H1 (cell line): ENCODE results near the gene COL8A2. TPM values are rescaled to one million over a fixed set of nuclear protein-coding genes. Genes with fewer than 3 reads are reported as not detected.

Source experiments
- CTCF ChIA-PET: fragments of 300-600 bp; sonication (Branson Sonifier 250); formaldehyde crosslinking; loops from one replicate; lab custom pipeline; 2021; ENCODE audit not compliant: partially characterized antibody; lab: Charles Lee
- POLR2A ChIA-PET: fragments of 300-600 bp; sonication (Branson Sonifier 250); formaldehyde crosslinking; loops from one replicate; lab custom pipeline; 2021; ENCODE audit warnings: inconsistent platforms; ENCODE audit not compliant: partially characterized antibody; lab: Charles Lee
- DNase-seq, 2 experiments: peaks; one replicate each; pipeline versions ENCODE4 v3.0.0 to v3.0.0-alpha.2; 2010 to 2022; ENCODE audit warnings: low spot score in 2 of 2, low read depth in 1 of 2, mixed read lengths in 1 of 2
- FAIRE-seq: peaks from 2 replicates; lab custom pipeline; 2011; peaks lifted over from hg19 to GRCh38; lab: Jason Lieb, UNC
- H2AFZ ChIP-seq: 2 replicates; pipeline ENCODE4 v1.8.1; 2012; ENCODE audit warnings: low read length, inconsistent platforms
- H2AK5ac ChIP-seq: 2 replicates; pipeline ENCODE4 v1.6.1; 2013; ENCODE audit warnings: low read depth, low read length
- H2BK120ac ChIP-seq: replicated peaks from 2 replicates; pipeline ENCODE3; 2013; ENCODE audit warnings: low read depth, low read length, inconsistent platforms
- H2BK12ac ChIP-seq: 2 replicates; pipeline ENCODE4 v1.6.1; 2013; ENCODE audit warnings: low read depth, low read length
- H2BK15ac ChIP-seq: 2 replicates; pipeline ENCODE4 v1.6.1; 2013; ENCODE audit warnings: low read length
- H2BK20ac ChIP-seq: 2 replicates; pipeline ENCODE4 v1.6.1; 2013; ENCODE audit warnings: low read length
- H2BK5ac ChIP-seq: 2 replicates; pipeline ENCODE4 v1.6.1; 2013; ENCODE audit warnings: low read depth, low read length
- H3K14ac ChIP-seq: 2 replicates; pipeline ENCODE4 v1.6.1; 2013; ENCODE audit warnings: inconsistent platforms; ENCODE audit not compliant: insufficient read length
- H3K18ac ChIP-seq: 2 replicates; pipeline ENCODE4 v1.6.1; 2013; ENCODE audit warnings: low read length; ENCODE audit errors: extremely low read depth
- H3K23ac ChIP-seq: 2 replicates; pipeline ENCODE4 v1.6.1; 2013; ENCODE audit warnings: inconsistent platforms; ENCODE audit not compliant: insufficient read length
- H3K23me2 ChIP-seq: 2 replicates; pipeline ENCODE4 v1.6.1; 2013; ENCODE audit warnings: low read depth, low read length
- H3K27ac ChIP-seq: 2 replicates; pipeline ENCODE4 v1.6.1; 2011; ENCODE audit warnings: low read depth, low read length, inconsistent platforms
- H3K27me3 ChIP-seq, 4 experiments: replicated peaks in 1 of 4; 1 replicate in 1 of 4; 2 replicates in 3 of 4; pipeline versions ENCODE4 v1.6.1 to v1.8.1; 2011 to 2013; ENCODE audit warnings: low read length in 3 of 4, mild to moderate bottlenecking in 3 of 4, inconsistent platforms in 2 of 4, mixed read lengths in 2 of 4, moderate library complexity in 1 of 4; ENCODE audit not compliant: control insufficient read depth in 3 of 4, insufficient read depth in 3 of 4; ENCODE audit errors: extremely low read depth in 1 of 4
- H3K36me3 ChIP-seq, 4 experiments: 2 replicates each; pipeline versions ENCODE4 v1.6.1 to v1.8.1; 2011 to 2013; ENCODE audit warnings: mild to moderate bottlenecking in 4 of 4, low read length in 3 of 4, moderate library complexity in 2 of 4, control low read depth in 1 of 4, inconsistent platforms in 1 of 4; ENCODE audit not compliant: insufficient read depth in 4 of 4, control insufficient read depth in 2 of 4
- H3K4ac ChIP-seq: replicated peaks from 2 replicates; pipeline ENCODE3; 2013; ENCODE audit warnings: low read length, low read depth, mixed read lengths, inconsistent platforms; ENCODE audit not compliant: insufficient read length
- H3K4me1 ChIP-seq, 4 experiments: replicated peaks in 1 of 4; 1 replicate in 1 of 4; 2 replicates in 3 of 4; pipeline versions ENCODE4 v1.6.1 to v1.8.1; 2011 to 2013; ENCODE audit warnings: low read length in 3 of 4, inconsistent platforms in 2 of 4, mixed read lengths in 1 of 4; ENCODE audit not compliant: insufficient read depth in 4 of 4, control insufficient read depth in 3 of 4
- H3K4me2 ChIP-seq, 2 experiments: 2 replicates each; pipeline versions ENCODE4 v1.6.1 to v1.8.1; 2011 to 2013; ENCODE audit warnings: low read depth in 2 of 2, low read length in 2 of 2, control low read depth in 1 of 2, inconsistent platforms in 1 of 2, mild to moderate bottlenecking in 1 of 2; ENCODE audit not compliant: insufficient read depth in 1 of 2
- H3K4me3 ChIP-seq, 4 experiments: fragments of 200-600, 300-600 bp in 1 of 4; sonication (generic), shearing (Covaris generic), sonication (Bioruptor Twin) in 1 of 4; 2 replicates each; pipeline versions ENCODE4 v1.5.1 to v1.8.1; 2011 to 2016; ENCODE audit warnings: low read length in 4 of 4, low read depth in 3 of 4, control low read depth in 2 of 4, inconsistent platforms in 2 of 4, mild to moderate bottlenecking in 2 of 4, mixed read lengths in 1 of 4, moderate library complexity in 1 of 4; ENCODE audit not compliant: insufficient read depth in 2 of 4; ENCODE audit errors: extremely low read depth in 1 of 4
- H3K56ac ChIP-seq: replicated peaks from 2 replicates; pipeline ENCODE3; 2013; ENCODE audit warnings: low read depth, mild to moderate bottlenecking, mixed read lengths, low read length, inconsistent platforms; ENCODE audit not compliant: insufficient read length
- H3K79me1 ChIP-seq: 2 replicates; pipeline ENCODE4 v1.6.1; 2013; ENCODE audit warnings: low read depth, low read length, control low read depth
- H3K79me2 ChIP-seq, 2 experiments: 2 replicates each; pipeline versions ENCODE4 v1.6.1 to v1.8.1; 2012 to 2013; ENCODE audit warnings: low read length in 2 of 2, mild to moderate bottlenecking in 2 of 2, inconsistent platforms in 1 of 2; ENCODE audit not compliant: insufficient read depth in 2 of 2, control insufficient read depth in 1 of 2
- H3K9ac ChIP-seq, 4 experiments: replicated peaks in 1 of 4; 1 replicate in 1 of 4; 2 replicates in 3 of 4; pipeline versions ENCODE4 v1.6.1 to v1.8.1; 2011 to 2013; ENCODE audit warnings: low read depth in 3 of 4, low read length in 3 of 4, control low read depth in 2 of 4, mild to moderate bottlenecking in 2 of 4, moderate library complexity in 2 of 4, inconsistent platforms in 1 of 4; ENCODE audit errors: extremely low read depth in 1 of 4
- H3K9me3 ChIP-seq, 2 experiments: 2 replicates each; pipeline versions ENCODE4 v1.6.1 to v1.8.1; 2012 to 2013; ENCODE audit warnings: mild to moderate bottlenecking in 2 of 2, moderate library complexity in 2 of 2, control low read depth in 1 of 2, inconsistent platforms in 1 of 2, low read depth in 1 of 2, low read length in 1 of 2, mixed read lengths in 1 of 2; ENCODE audit not compliant: insufficient read depth in 2 of 2
- H4K20me1 ChIP-seq, 2 experiments: replicated peaks in 1 of 2; 2 replicates each; pipeline versions ENCODE3 to v1.8.1; 2011 to 2013; ENCODE audit warnings: inconsistent platforms in 2 of 2, low read length in 2 of 2, mild to moderate bottlenecking in 1 of 2; ENCODE audit not compliant: insufficient read depth in 2 of 2, control insufficient read depth in 1 of 2
- H4K5ac ChIP-seq: 2 replicates; pipeline ENCODE4 v1.6.1; 2013; ENCODE audit warnings: low read length, low read depth, mixed read lengths, inconsistent platforms; ENCODE audit not compliant: insufficient read length
- H4K8ac ChIP-seq: 2 replicates; pipeline ENCODE4 v1.8.0; 2013; ENCODE audit warnings: mild to moderate bottlenecking, moderate library complexity, low read length, inconsistent platforms; ENCODE audit not compliant: insufficient read depth; ENCODE audit errors: extremely low read depth
- H4K91ac ChIP-seq: replicated peaks from 2 replicates; pipeline ENCODE3; 2013; ENCODE audit warnings: low read length, mixed read lengths, inconsistent platforms; ENCODE audit not compliant: insufficient read length
- BRCA1 ChIP-seq: IDR thresholded peaks from 2 replicates; pipeline ENCODE4 v1.6.1; 2012; ENCODE audit warnings: low read depth, low read length, improper control_type of control experiment
- JUN ChIP-seq: IDR thresholded peaks from 2 replicates; pipeline ENCODE4 v1.6.1; 2011; ENCODE audit warnings: low read depth, mild to moderate bottlenecking, improper control_type of control experiment, low read length
- NRF1 ChIP-seq: IDR thresholded peaks from 2 replicates; pipeline ENCODE4 v1.6.1; 2011; ENCODE audit warnings: mild to moderate bottlenecking, low read depth, low read length, improper control_type of control experiment
- YY1 ChIP-seq: IDR thresholded peaks from 2 replicates; pipeline ENCODE4 v1.6.1; 2011; ENCODE audit warnings: low read depth, mild to moderate bottlenecking, low read length
- polyA plus RNA-seq, 7 experiments: library from polyadenylated mRNA; depleted of rRNA in 3 of 7; stranded (reverse) in 5 of 7; unstranded in 2 of 7; fragments of >200 nt in 5 of 7; fragments of 200-250 nt in 2 of 7; gene quantifications; 1 replicate in 5 of 7; 2 replicates in 1 of 7; 4 replicates in 1 of 7; pipeline versions ENCODE4 v1.2.1 to v1.2.3, GENCODE V29; 2011 to 2013; ENCODE audit warnings: missing spikeins in 2 of 7, mixed read lengths in 2 of 7
- total RNA-seq: library from RNA; stranded (reverse); fragmentation: NEBNext Ultra II Directional; extraction: Animal tissue kit (Norgen Biotek cat#: 25700); gene quantifications from 2 replicates; pipeline ENCODE4 v1.2.1, GENCODE V29; 2021
- TF ChIP-seq, protein P1 (sequence below): IDR thresholded peaks from 2 replicates; pipeline ENCODE4 v1.6.1; 2012; ENCODE audit warnings: inconsistent platforms
- TF ChIP-seq, protein P2 (sequence below): IDR thresholded peaks from 2 replicates; pipeline ENCODE4 v1.6.1; 2011; ENCODE audit warnings: low read depth, mild to moderate bottlenecking, low read length; ENCODE audit not compliant: insufficient read depth

Gene COL8A2
- total and polyA plus RNA-seq, 2 of the 8 experiments (the other 6 are each of a cell fraction or from before 2014, with no cell fraction given) = 2.1 to 2.8 TPM

DNA sequence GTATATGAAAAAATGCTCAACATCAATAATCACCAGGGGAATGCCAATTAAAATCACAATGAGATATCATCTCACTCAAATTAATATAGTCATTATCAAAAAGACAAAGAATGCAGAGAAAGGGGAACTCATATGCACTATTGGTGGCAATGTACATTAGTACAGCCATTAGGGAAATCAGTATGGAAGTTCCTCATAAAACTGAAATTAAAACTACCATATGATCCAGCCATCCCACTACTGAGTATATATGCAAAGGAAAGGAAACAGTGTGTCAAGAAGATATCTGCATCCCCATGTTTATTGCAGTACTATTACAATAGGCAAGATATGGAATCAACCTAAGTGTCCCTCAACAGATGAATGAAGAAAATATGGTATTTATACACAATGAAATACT, 73.2 kb downstream of the COL8A2 start:
- CTCF ChIA-PET = no interaction called here
- Histone ChIP-seq H4K5ac (no peak overlapping the region), H3K4me1 (no peaks in the 10 kb centered on the region), H3K14ac (no peak overlapping the region), H2BK15ac (no peak overlapping the region), H3K18ac (no peak overlapping the region), H4K8ac (no peak overlapping the region), H3K23ac (no peak overlapping the region), H2AFZ (no peak overlapping the region), H3K27me3 (no peaks in the 10 kb centered on the region), H3K27ac (no peak overlapping the region), H3K79me1 (no peaks in the 10 kb centered on the region), H4K20me1 (no peaks in the 10 kb centered on the region), H4K91ac (no peak overlapping the region), H3K4me3 (no peak overlapping the region), H2BK120ac (no peak overlapping the region), H2BK5ac (no peak overlapping the region), H2BK12ac (no peak overlapping the region), H3K23me2 (no peaks in the 10 kb centered on the region), H3K36me3 (peaks cover 0 to 7% (median 1%) of the 10 kb centered on the region in 4 experiments; a peak in 1 of 8 replicates), H2AK5ac (no peak overlapping the region), H2BK20ac (no peak overlapping the region), H3K4me2 (no peak overlapping the region), H3K9ac (no peak overlapping the region), H3K56ac (no peak overlapping the region), H3K9me3 (no peaks in the 10 kb centered on the region), H3K4ac (no peak overlapping the region), H3K79me2 (no peaks in the 10 kb centered on the region)
- FAIRE-seq (no peak), DNase-seq (no peak)
- POLR2A ChIA-PET = no interaction called here
- TF ChIP-seq BRCA1 = no peak
- TF ChIP-seq JUN = no peak
- no peak for TF ChIP-seq NRF1
- TF ChIP-seq YY1 = no peak
- TF ChIP-seq, protein P1, sequence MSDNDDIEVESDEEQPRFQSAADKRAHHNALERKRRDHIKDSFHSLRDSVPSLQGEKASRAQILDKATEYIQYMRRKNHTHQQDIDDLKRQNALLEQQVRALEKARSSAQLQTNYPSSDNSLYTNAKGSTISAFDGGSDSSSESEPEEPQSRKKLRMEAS = no peak
- TF ChIP-seq, protein P2, sequence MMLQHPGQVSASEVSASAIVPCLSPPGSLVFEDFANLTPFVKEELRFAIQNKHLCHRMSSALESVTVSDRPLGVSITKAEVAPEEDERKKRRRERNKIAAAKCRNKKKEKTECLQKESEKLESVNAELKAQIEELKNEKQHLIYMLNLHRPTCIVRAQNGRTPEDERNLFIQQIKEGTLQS = no peak
